Loucy (cell line): ENCODE measurements around the gene CELA3B.
"Not testable (repeated sequence)": the region's sequence is repeated elsewhere in the genome, so short reads cannot be mapped to it uniquely, and the experiment has no call there.

Experiments used
- H2AFZ ChIP-seq: fragments of 200-600 bp; sonication (generic); 2 replicates; pipeline ENCODE4 v1.6.0; 2016; ENCODE audit warnings: antibody characterized with exemption, mild to moderate bottlenecking, low read length, moderate library complexity
- H3F3A ChIP-seq: fragments of 200-600 bp; 2 replicates; pipeline ENCODE4 v1.6.0; 2016; ENCODE audit warnings: antibody characterized with exemption, low read depth, mild to moderate bottlenecking
- H3K27me3 ChIP-seq: fragments of 200-600 bp; sonication (generic); 2 replicates; pipeline ENCODE4 v1.6.1; 2014; ENCODE audit warnings: low read length, mild to moderate bottlenecking; ENCODE audit not compliant: insufficient read depth, poor library complexity, severe bottlenecking
- H3K36me3 ChIP-seq: fragments of 200-600 bp; sonication (generic); 2 replicates; pipeline ENCODE4 v1.6.1; 2016; ENCODE audit warnings: low read length; ENCODE audit not compliant: insufficient read depth
- H3K4me1 ChIP-seq: fragments of 200-600 bp; sonication (generic); 2 replicates; pipeline ENCODE4 v1.5.1; 2014; ENCODE audit warnings: low read length, mild to moderate bottlenecking; ENCODE audit not compliant: insufficient read depth, poor library complexity, severe bottlenecking
- H3K4me2 ChIP-seq: fragments of 200-600 bp; sonication (generic); 2 replicates; pipeline ENCODE4 v1.6.0; 2014; ENCODE audit warnings: antibody characterized with exemption, low read length, low read depth, mild to moderate bottlenecking; ENCODE audit not compliant: poor library complexity, severe bottlenecking
- H3K4me3 ChIP-seq: fragments of 200-600 bp; sonication (generic); 2 replicates; pipeline ENCODE4 v1.5.1; 2014; ENCODE audit warnings: low read length, mild to moderate bottlenecking, mixed read lengths; ENCODE audit not compliant: poor library complexity, severe bottlenecking
- H3K79me2 ChIP-seq: fragments of 200-600 bp; sonication (generic); 2 replicates; pipeline ENCODE4 v1.6.1; 2014; ENCODE audit warnings: low read length; ENCODE audit not compliant: insufficient read depth
- H3K9ac ChIP-seq: fragments of 200-600 bp; sonication (generic); 2 replicates; pipeline ENCODE4 v1.6.0; 2014; ENCODE audit warnings: mild to moderate bottlenecking, low read depth, low read length, moderate library complexity; ENCODE audit not compliant: poor library complexity, severe bottlenecking
- H3K9me2 ChIP-seq: fragments of 200-600 bp; sonication (generic); replicated peaks from 2 replicates; pipeline ENCODE4 v1.6.1; 2016; ENCODE audit warnings: low read depth, low read length, mixed read lengths
- H3K9me3 ChIP-seq: fragments of 200-600 bp; sonication (generic); 2 replicates; pipeline ENCODE4 v1.6.1; 2014; ENCODE audit warnings: mild to moderate bottlenecking, antibody characterized with exemption, low read length, low read depth; ENCODE audit not compliant: insufficient read depth
- H4K20me1 ChIP-seq: fragments of 200-600 bp; sonication (generic); 2 replicates; pipeline ENCODE4 v1.6.0; 2014; ENCODE audit warnings: antibody characterized with exemption, low read length, mild to moderate bottlenecking; ENCODE audit not compliant: insufficient read depth, poor library complexity, severe bottlenecking
- EZH2phosphoT487 ChIP-seq: fragments of 200-600 bp; IDR thresholded peaks from 2 replicates; pipeline ENCODE4 v1.6.1; 2018; ENCODE audit warnings: antibody characterized with exemption, mild to moderate bottlenecking, moderate library complexity, borderline replicate concordance
- TF ChIP-seq, protein P1 (sequence below): fragments of 200-600 bp; sonication (generic); conservative IDR thresholded peaks from 2 replicates; pipeline ENCODE4 v1.5.1; 2014; ENCODE audit warnings: mild to moderate bottlenecking, antibody characterized with exemption, low read length

Gene CELA3B

GRCh38 chr1:21963477-21964217 lies 13.2 kb upstream of the CELA3B start:
- Histone ChIP-seq H3K9me3 (no peaks in the 10 kb centered on the region), H3K4me2 (no peak overlapping the region), H3K9me2 (no peaks in the 10 kb centered on the region), H3K36me3 (no peaks in the 10 kb centered on the region), H4K20me1 (no peaks in the 10 kb centered on the region), H3F3A (no peaks in the 10 kb centered on the region), H3K4me1 (no peaks in the 10 kb centered on the region), H2AFZ (no peak overlapping the region), H3K79me2 (no peaks in the 10 kb centered on the region), H3K4me3 (no peak overlapping the region), H3K27me3 (no peaks in the 10 kb centered on the region), H3K9ac (no peak overlapping the region)
- TF ChIP-seq, protein P1, sequence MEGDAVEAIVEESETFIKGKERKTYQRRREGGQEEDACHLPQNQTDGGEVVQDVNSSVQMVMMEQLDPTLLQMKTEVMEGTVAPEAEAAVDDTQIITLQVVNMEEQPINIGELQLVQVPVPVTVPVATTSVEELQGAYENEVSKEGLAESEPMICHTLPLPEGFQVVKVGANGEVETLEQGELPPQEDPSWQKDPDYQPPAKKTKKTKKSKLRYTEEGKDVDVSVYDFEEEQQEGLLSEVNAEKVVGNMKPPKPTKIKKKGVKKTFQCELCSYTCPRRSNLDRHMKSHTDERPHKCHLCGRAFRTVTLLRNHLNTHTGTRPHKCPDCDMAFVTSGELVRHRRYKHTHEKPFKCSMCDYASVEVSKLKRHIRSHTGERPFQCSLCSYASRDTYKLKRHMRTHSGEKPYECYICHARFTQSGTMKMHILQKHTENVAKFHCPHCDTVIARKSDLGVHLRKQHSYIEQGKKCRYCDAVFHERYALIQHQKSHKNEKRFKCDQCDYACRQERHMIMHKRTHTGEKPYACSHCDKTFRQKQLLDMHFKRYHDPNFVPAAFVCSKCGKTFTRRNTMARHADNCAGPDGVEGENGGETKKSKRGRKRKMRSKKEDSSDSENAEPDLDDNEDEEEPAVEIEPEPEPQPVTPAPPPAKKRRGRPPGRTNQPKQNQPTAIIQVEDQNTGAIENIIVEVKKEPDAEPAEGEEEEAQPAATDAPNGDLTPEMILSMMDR: peak; percentile 87
- no peak for TF ChIP-seq EZH2phosphoT487

GRCh38 chr1:21966247-21967000 lies 10.4 kb upstream of the CELA3B start:
- Histone ChIP-seq H2AFZ (no peak overlapping the region), H3K27me3 (no peaks in the 10 kb centered on the region), H3K36me3 (no peaks in the 10 kb centered on the region), H4K20me1 (no peaks in the 10 kb centered on the region), H3K4me2 (no peak overlapping the region), H3K4me1 (no peaks in the 10 kb centered on the region), H3K9me3 (no peaks in the 10 kb centered on the region), H3K79me2 (no peaks in the 10 kb centered on the region), H3K9ac (no peak overlapping the region), H3F3A (no peaks in the 10 kb centered on the region), H3K9me2 (no peaks in the 10 kb centered on the region), H3K4me3 (no peak overlapping the region)
- no peak for TF ChIP-seq EZH2phosphoT487
- TF ChIP-seq, protein P1: no peak

DNA sequence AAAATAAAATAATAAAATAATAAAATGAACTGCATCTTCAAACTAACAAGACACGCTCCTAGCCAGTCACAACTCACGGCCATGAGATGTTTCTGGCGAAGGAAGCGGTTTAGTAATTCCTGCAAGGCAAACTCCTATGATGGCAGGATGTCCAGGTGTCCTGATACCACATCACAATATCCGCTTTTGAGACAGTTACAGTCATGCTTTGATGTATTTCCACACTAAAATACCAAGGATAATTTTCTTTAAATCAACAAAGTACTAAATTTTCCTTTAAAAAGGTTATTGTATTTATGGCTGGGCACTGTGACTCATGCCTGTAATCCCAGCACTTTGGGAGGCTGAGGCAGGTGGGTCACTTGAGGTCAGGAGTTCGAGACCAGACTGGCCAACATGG lies 9.6 kb upstream of the CELA3B start:
- not testable (repeated sequence) for H3K9ac ChIP-seq, H3K9me3 ChIP-seq, H3K4me2 ChIP-seq, H3K9me2 ChIP-seq, H4K20me1 ChIP-seq, H2AFZ ChIP-seq, H3K4me3 ChIP-seq, H3K27me3 ChIP-seq, H3K4me1 ChIP-seq, H3K79me2 ChIP-seq, H3F3A ChIP-seq, H3K36me3 ChIP-seq

GRCh38 chr1:21969066-21969465 lies 7.8 kb upstream of the CELA3B start:
- not testable (repeated sequence) for H3K79me2 ChIP-seq, H3K4me1 ChIP-seq, H3K9me2 ChIP-seq, H3K9me3 ChIP-seq, H3F3A ChIP-seq, H3K9ac ChIP-seq, H2AFZ ChIP-seq, H3K4me2 ChIP-seq, H3K27me3 ChIP-seq, H3K4me3 ChIP-seq, H4K20me1 ChIP-seq, H3K36me3 ChIP-seq

- not testable (repeated sequence) for H3K79me2 ChIP-seq, H3K4me2 ChIP-seq, H3K4me1 ChIP-seq, H4K20me1 ChIP-seq, H3K9me2 ChIP-seq, H3K4me3 ChIP-seq, H3K27me3 ChIP-seq, H3K9me3 ChIP-seq, H3K9ac ChIP-seq, H2AFZ ChIP-seq, H3F3A ChIP-seq, H3K36me3 ChIP-seq
Observed at GRCh38 chr1:21970523-21970922, 6.3 kb upstream of the CELA3B start.

GRCh38 chr1:21972973-21973441 lies 3.8 kb upstream of the CELA3B start:
- H3K9ac ChIP-seq, H3K79me2 ChIP-seq, H3F3A ChIP-seq, H3K27me3 ChIP-seq, H3K4me3 ChIP-seq, H3K36me3 ChIP-seq, H4K20me1 ChIP-seq, H3K4me2 ChIP-seq, H3K4me1 ChIP-seq, H2AFZ ChIP-seq, H3K9me2 ChIP-seq, H3K9me3 ChIP-seq: not testable (repeated sequence)
